ENCODE data around the gene WASF2. TPM values are rescaled to one million over a fixed set of nuclear protein-coding genes. Genes with fewer than 3 reads are reported as not detected.
A peak's percentile ranks its signal among the peaks of the same experiment; 100 is the strongest.
"Not testable (repeated sequence)": the region's sequence is repeated elsewhere in the genome, so short reads cannot be mapped to it uniquely, and the experiment has no call there.

The WASF2 gene
- total RNA-seq, 1 donor from 2014 or later: 25.6 TPM

DNA sequence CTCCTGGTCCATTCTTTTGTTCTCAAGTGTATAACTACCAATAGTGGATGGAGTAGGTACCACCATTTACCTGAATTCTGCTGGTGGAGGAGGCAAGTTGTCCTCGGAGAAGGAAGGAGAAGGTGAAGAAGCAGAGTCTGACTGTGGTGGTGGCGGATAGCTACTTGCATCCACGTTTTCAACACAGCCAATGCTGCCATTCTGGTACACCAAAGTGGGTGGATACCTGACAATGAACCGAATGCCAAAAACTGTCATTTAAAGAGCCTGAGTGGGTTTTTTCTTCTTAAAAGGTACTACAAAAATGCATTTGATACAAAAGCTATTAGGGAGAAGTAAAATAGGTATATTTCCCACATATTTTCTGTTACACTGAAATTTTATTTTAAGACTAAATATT, 77.5 kb downstream of the WASF2 start:
- no peak overlapping the region for H3K9ac ChIP-seq (ENCODE audit: low read depth in 1 of 3, low read length in 3 of 3)
- H3K27ac ChIP-seq (ENCODE audit: low read depth, low read length): no peak overlapping the region
- H3K4me1 ChIP-seq (ENCODE audit: control insufficient read depth in 3 of 3, insufficient read depth in 3 of 3, low read length in 3 of 3): peaks cover 10 to 31% (median 14%) of the 10 kb centered on the region in 3 donors
- no peaks in the 10 kb centered on the region for H3K9me3 ChIP-seq (ENCODE audit: control insufficient read depth in 3 of 3, low read length in 3 of 3)
- no peak overlapping the region for H3K4me3 ChIP-seq (ENCODE audit: low read length in 3 of 3)
- no peaks in the 10 kb centered on the region for H3K27me3 ChIP-seq (ENCODE audit: control insufficient read depth in 3 of 3, insufficient read depth in 3 of 3, low read length in 3 of 3)
- H3K36me3 ChIP-seq (ENCODE audit: control insufficient read depth in 3 of 3, insufficient read depth in 3 of 3, low read length in 3 of 3): peaks cover 58 to 89% (median 85%) of the 10 kb centered on the region in 3 donors

GRCh38 chr1:27410709-27411108, 79.3 kb downstream of the WASF2 start:
- Histone ChIP-seq H3K4me1 (ENCODE audit: control insufficient read depth in 3 of 3, insufficient read depth in 3 of 3, low read length in 3 of 3) (peaks cover 11 to 33% (median 23%) of the 10 kb centered on the region in 3 donors), H3K27ac (ENCODE audit: low read depth, low read length) (no peak overlapping the region), H3K4me3 (ENCODE audit: low read length in 3 of 3) (no peak overlapping the region), H3K9me3 (ENCODE audit: control insufficient read depth in 3 of 3, low read length in 3 of 3) (no peaks in the 10 kb centered on the region), H3K27me3 (ENCODE audit: control insufficient read depth in 3 of 3, insufficient read depth in 3 of 3, low read length in 3 of 3) (no peaks in the 10 kb centered on the region), H3K9ac (ENCODE audit: low read depth in 1 of 3, low read length in 3 of 3) (no peak overlapping the region), H3K36me3 (ENCODE audit: control insufficient read depth in 3 of 3, insufficient read depth in 3 of 3, low read length in 3 of 3) (peaks cover 57 to 83% (median 81%) of the 10 kb centered on the region in 3 donors)

DNA sequence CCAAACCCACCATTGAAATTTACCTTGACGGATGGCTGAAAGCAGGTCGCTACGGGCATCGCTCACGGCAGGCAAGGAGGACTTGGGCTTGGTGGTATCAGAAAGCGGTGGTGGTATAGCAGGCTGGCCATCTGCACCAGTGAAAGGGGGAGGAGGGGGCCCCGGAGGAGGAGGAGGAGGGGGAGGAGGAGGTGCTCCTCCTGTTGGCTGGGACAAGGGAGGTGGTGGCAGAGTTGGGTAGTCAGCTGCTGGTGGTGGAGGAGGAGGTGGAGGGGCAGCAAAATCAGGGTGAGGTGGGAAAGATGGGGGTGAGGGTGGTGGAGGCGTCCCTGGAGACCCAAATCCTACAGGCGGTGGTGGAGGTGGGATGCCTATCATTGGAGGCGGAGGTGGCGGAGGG, 80.3 kb downstream of the WASF2 start:
- peaks cover 21 to 41% (median 32%) of the 10 kb centered on the region in 3 donors for H3K4me1 ChIP-seq (ENCODE audit: control insufficient read depth in 3 of 3, insufficient read depth in 3 of 3, low read length in 3 of 3)
- H3K4me3 ChIP-seq (ENCODE audit: low read length in 3 of 3): no peak overlapping the region
- no peaks in the 10 kb centered on the region for H3K9me3 ChIP-seq (ENCODE audit: control insufficient read depth in 3 of 3, low read length in 3 of 3)
- no peaks in the 10 kb centered on the region for H3K27me3 ChIP-seq (ENCODE audit: control insufficient read depth in 3 of 3, insufficient read depth in 3 of 3, low read length in 3 of 3)
- no peak overlapping the region for H3K9ac ChIP-seq (ENCODE audit: low read depth in 1 of 3, low read length in 3 of 3)
- peaks cover 50 to 73% (median 71%) of the 10 kb centered on the region in 3 donors for H3K36me3 ChIP-seq (ENCODE audit: control insufficient read depth in 3 of 3, insufficient read depth in 3 of 3, low read length in 3 of 3)
- no peak overlapping the region for H3K27ac ChIP-seq (ENCODE audit: low read depth, low read length)

DNA sequence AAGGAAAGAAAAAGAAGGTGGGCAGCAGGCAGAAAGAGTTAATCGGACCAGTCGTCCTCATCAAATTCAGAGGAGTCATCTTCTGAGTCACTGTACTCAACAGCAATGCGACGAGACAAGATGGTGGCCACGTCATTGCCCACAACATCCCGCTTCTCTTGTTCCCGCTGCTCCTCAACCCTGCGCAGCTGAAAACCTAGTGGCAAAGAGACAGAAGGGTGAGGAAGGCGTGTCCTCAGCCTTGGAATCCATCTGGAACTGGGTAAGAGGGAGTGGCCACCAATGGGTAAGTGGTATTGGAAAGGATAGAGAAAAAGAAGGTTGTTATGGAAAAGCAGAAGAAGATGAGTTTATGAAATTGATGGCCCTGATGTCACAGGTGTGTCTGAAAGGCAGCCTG, 81.8 kb downstream of the WASF2 start:
- H3K9ac ChIP-seq (ENCODE audit: low read depth in 1 of 3, low read length in 3 of 3): no peak overlapping the region
- H3K27me3 ChIP-seq (ENCODE audit: control insufficient read depth in 3 of 3, insufficient read depth in 3 of 3, low read length in 3 of 3): no peaks in the 10 kb centered on the region
- H3K9me3 ChIP-seq (ENCODE audit: control insufficient read depth in 3 of 3, low read length in 3 of 3): no peaks in the 10 kb centered on the region
- H3K4me3 ChIP-seq (ENCODE audit: low read length in 3 of 3): no peak overlapping the region
- peaks cover 37 to 58% (median 56%) of the 10 kb centered on the region in 3 donors for H3K36me3 ChIP-seq (ENCODE audit: control insufficient read depth in 3 of 3, insufficient read depth in 3 of 3, low read length in 3 of 3)
- H3K27ac ChIP-seq (ENCODE audit: low read depth, low read length): no peak overlapping the region
- H3K4me1 ChIP-seq (ENCODE audit: control insufficient read depth in 3 of 3, insufficient read depth in 3 of 3, low read length in 3 of 3): peaks cover 33 to 44% (median 42%) of the 10 kb centered on the region in 3 donors

- Histone ChIP-seq H3K36me3 (ENCODE audit: control insufficient read depth in 3 of 3, insufficient read depth in 3 of 3, low read length in 3 of 3) (peaks cover 26 to 44% (median 42%) of the 10 kb centered on the region in 3 donors), H3K27ac (ENCODE audit: low read depth, low read length) (peak overlapping the region; percentile 64), H3K4me1 (ENCODE audit: control insufficient read depth in 3 of 3, insufficient read depth in 3 of 3, low read length in 3 of 3) (peaks cover 47 to 52% (median 50%) of the 10 kb centered on the region in 3 donors), H3K9ac (ENCODE audit: low read depth in 1 of 3, low read length in 3 of 3) (peak overlapping the region in 1 of 3 donors; percentile 54)
- H3K27me3 ChIP-seq (ENCODE audit: control insufficient read depth in 3 of 3, insufficient read depth in 3 of 3, low read length in 3 of 3); H3K4me3 ChIP-seq (ENCODE audit: low read length in 3 of 3); H3K9me3 ChIP-seq (ENCODE audit: control insufficient read depth in 3 of 3, low read length in 3 of 3): not testable (repeated sequence)
Measured at GRCh38 chr1:27406791-27407190, 83.2 kb downstream of the WASF2 start.

DNA sequence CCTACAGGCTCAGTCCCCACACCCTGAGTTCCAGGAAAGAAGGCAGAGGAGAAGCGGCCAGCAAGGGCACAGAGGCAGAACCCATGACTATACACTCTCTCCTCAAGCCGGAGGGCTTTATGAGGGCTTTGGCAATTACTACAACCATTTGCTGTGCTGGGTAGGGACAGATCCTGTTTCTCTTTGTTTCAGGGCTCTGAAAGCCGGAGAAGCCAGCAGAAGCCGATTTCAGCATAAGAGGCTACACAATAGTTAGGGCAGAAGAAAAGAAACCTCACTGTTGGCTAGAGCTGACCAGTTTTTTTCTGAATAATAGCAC, 83.6 kb downstream of the WASF2 start:
- peak overlapping the region in 2 of 3 donors; percentile 40 to 61 for H3K9ac ChIP-seq (ENCODE audit: low read depth in 1 of 3, low read length in 3 of 3)
- H3K9me3 ChIP-seq (ENCODE audit: control insufficient read depth in 3 of 3, low read length in 3 of 3): no peaks in the 10 kb centered on the region
- peaks cover 25 to 41% (median 39%) of the 10 kb centered on the region in 3 donors for H3K36me3 ChIP-seq (ENCODE audit: control insufficient read depth in 3 of 3, insufficient read depth in 3 of 3, low read length in 3 of 3)
- peak overlapping the region; percentile 64 for H3K27ac ChIP-seq (ENCODE audit: low read depth, low read length)
- no peaks in the 10 kb centered on the region for H3K27me3 ChIP-seq (ENCODE audit: control insufficient read depth in 3 of 3, insufficient read depth in 3 of 3, low read length in 3 of 3)
- peaks cover 51 to 54% (median 52%) of the 10 kb centered on the region in 3 donors for H3K4me1 ChIP-seq (ENCODE audit: control insufficient read depth in 3 of 3, insufficient read depth in 3 of 3, low read length in 3 of 3)
- no peak overlapping the region for H3K4me3 ChIP-seq (ENCODE audit: low read length in 3 of 3)

GRCh38 chr1:27405598-27406361, 84.2 kb downstream of the WASF2 start:
- Histone ChIP-seq H3K27ac (ENCODE audit: low read depth, low read length) (peak overlapping the region; percentile 64), H3K4me1 (ENCODE audit: control insufficient read depth in 3 of 3, insufficient read depth in 3 of 3, low read length in 3 of 3) (peaks cover 51 to 58% (median 52%) of the 10 kb centered on the region in 3 donors), H3K36me3 (ENCODE audit: control insufficient read depth in 3 of 3, insufficient read depth in 3 of 3, low read length in 3 of 3) (peaks cover 22 to 36% (median 34%) of the 10 kb centered on the region in 3 donors), H3K9ac (ENCODE audit: low read depth in 1 of 3, low read length in 3 of 3) (peak overlapping the region in 2 of 3 donors; percentile 40 to 61)
- H3K4me3 ChIP-seq (ENCODE audit: low read length in 3 of 3); H3K27me3 ChIP-seq (ENCODE audit: control insufficient read depth in 3 of 3, insufficient read depth in 3 of 3, low read length in 3 of 3); H3K9me3 ChIP-seq (ENCODE audit: control insufficient read depth in 3 of 3, low read length in 3 of 3): not testable (repeated sequence)

DNA sequence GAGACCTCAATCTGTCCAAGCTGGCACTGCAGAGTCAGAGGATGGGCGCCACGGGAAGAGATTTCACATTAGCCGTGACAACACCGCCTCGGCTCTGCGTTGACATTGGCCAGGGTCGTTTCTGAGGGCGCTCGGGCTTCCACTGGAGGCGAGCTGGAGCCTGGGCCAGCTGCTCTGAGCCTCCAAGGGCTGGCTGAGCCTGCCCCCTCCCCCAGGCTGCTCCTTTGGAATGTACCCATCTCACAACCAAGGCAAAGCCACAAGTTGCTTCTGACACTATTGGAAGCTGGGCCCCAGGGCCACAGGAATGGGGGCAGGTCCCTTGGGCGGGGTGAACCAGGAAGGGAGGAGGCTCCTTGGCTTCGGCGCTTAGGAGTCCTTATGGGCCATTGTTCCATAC, 84.9 kb downstream of the WASF2 start:
- peak overlapping the region; percentile 83 for H3K27ac ChIP-seq (ENCODE audit: low read depth, low read length)
- H3K9me3 ChIP-seq (ENCODE audit: control insufficient read depth in 3 of 3, low read length in 3 of 3): no peaks in the 10 kb centered on the region
- peak overlapping the region in 1 of 3 donors; percentile 14 for H3K4me3 ChIP-seq (ENCODE audit: low read length in 3 of 3)
- peaks cover 19 to 29% (median 27%) of the 10 kb centered on the region in 3 donors for H3K36me3 ChIP-seq (ENCODE audit: control insufficient read depth in 3 of 3, insufficient read depth in 3 of 3, low read length in 3 of 3)
- H3K4me1 ChIP-seq (ENCODE audit: control insufficient read depth in 3 of 3, insufficient read depth in 3 of 3, low read length in 3 of 3): peaks cover 52 to 60% (median 53%) of the 10 kb centered on the region in 3 donors
- peak overlapping the region in 1 of 3 donors; percentile 25 for H3K9ac ChIP-seq (ENCODE audit: low read depth in 1 of 3, low read length in 3 of 3)
- peaks cover 0 to under 1% (median 0%) of the 10 kb centered on the region in 3 donors for H3K27me3 ChIP-seq (ENCODE audit: control insufficient read depth in 3 of 3, insufficient read depth in 3 of 3, low read length in 3 of 3)

- Histone ChIP-seq H3K9ac (ENCODE audit: low read depth in 1 of 3, low read length in 3 of 3) (peak overlapping the region; percentile 7 to 78 (median 59)), H3K36me3 (ENCODE audit: control insufficient read depth in 3 of 3, insufficient read depth in 3 of 3, low read length in 3 of 3) (peaks cover 13 to 21% (median 20%) of the 10 kb centered on the region in 3 donors), H3K9me3 (ENCODE audit: control insufficient read depth in 3 of 3, low read length in 3 of 3) (no peaks in the 10 kb centered on the region), H3K4me3 (ENCODE audit: low read length in 3 of 3) (no peak overlapping the region), H3K27me3 (ENCODE audit: control insufficient read depth in 3 of 3, insufficient read depth in 3 of 3, low read length in 3 of 3) (peaks cover 0 to 5% (median 3%) of the 10 kb centered on the region in 3 donors), H3K4me1 (ENCODE audit: control insufficient read depth in 3 of 3, insufficient read depth in 3 of 3, low read length in 3 of 3) (peaks cover 58 to 71% (median 62%) of the 10 kb centered on the region in 3 donors), H3K27ac (ENCODE audit: low read depth, low read length) (peak overlapping the region; percentile 83)
Measured at GRCh38 chr1:27403931-27404330, 86.0 kb downstream of the WASF2 start.

GRCh38 chr1:27403065-27403726, 86.8 kb downstream of the WASF2 start:
- Histone ChIP-seq H3K9ac (ENCODE audit: low read depth in 1 of 3, low read length in 3 of 3) (peak overlapping the region; percentile 57 to 78 (median 59)), H3K9me3 (ENCODE audit: control insufficient read depth in 3 of 3, low read length in 3 of 3) (no peaks in the 10 kb centered on the region), H3K4me3 (ENCODE audit: low read length in 3 of 3) (peak overlapping the region; percentile 49 to 64 (median 59)), H3K36me3 (ENCODE audit: control insufficient read depth in 3 of 3, insufficient read depth in 3 of 3, low read length in 3 of 3) (peaks cover 10 to 15% (median 14%) of the 10 kb centered on the region in 3 donors), H3K27me3 (ENCODE audit: control insufficient read depth in 3 of 3, insufficient read depth in 3 of 3, low read length in 3 of 3) (peaks cover 0 to 5% (median 3%) of the 10 kb centered on the region in 3 donors), H3K27ac (ENCODE audit: low read depth, low read length) (peak overlapping the region; percentile 83), H3K4me1 (ENCODE audit: control insufficient read depth in 3 of 3, insufficient read depth in 3 of 3, low read length in 3 of 3) (peaks cover 58 to 71% (median 62%) of the 10 kb centered on the region in 3 donors)

All from skeletal muscle tissue (tissue), 4 donors.